Upper lobe of left lung (tissue), 4 donors: ENCODE data around the gene RPL27.

Experiments used
- EP300 ChIP-seq, 4 donors: sonication (generic); formaldehyde crosslinking; IDR thresholded peaks; one replicate each; pipeline ENCODE4 v1.5.1; 2017; ENCODE audit warnings: antibody characterized with exemption in 4 of 4, control low read depth in 2 of 4
- POLR2A ChIP-seq, 4 donors: fragments of 450-650 bp; IDR thresholded peaks; one replicate each; pipeline ENCODE4 v1.5.1; 2016 to 2017; ENCODE audit warnings: antibody characterized with exemption in 4 of 4, mild to moderate bottlenecking in 2 of 4
- POLR2AphosphoS5 ChIP-seq, 2 donors: sonication (generic); formaldehyde crosslinking; IDR thresholded peaks; one replicate each; pipeline ENCODE4 v1.5.1; 2017; ENCODE audit warnings: antibody characterized with exemption in 2 of 2
- TF ChIP-seq, protein P1 (sequence below), 6 experiments: fragments of 450-650 bp in 4 of 6; fragments of 200-600 bp in 2 of 6; sonication (generic) in 2 of 6; IDR thresholded peaks; one replicate each; pipeline ENCODE4 v1.5.1; 2016 to 2019; ENCODE audit warnings: antibody characterized with exemption in 6 of 6

DNA sequence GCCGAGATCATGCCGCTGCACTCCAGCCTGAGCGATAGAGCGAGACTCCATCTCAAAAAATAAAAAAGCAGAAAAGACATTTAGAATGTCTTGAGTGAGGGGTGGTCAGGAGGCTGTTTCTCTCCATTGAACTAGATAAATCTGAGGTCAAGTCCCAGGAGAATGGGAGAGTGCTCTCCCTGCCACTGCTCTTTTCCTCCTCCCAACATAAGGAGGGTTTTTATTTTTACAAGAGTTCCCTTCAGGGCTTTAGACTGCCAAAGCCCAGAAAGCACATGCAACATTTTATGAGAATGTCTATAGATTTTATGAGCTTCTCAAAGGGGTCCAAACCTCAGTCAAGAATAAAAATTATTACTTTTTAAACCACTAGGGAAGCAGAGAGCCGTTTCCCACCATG is 28.4 kb downstream of the RPL27 start:
- TF ChIP-seq, protein P1, sequence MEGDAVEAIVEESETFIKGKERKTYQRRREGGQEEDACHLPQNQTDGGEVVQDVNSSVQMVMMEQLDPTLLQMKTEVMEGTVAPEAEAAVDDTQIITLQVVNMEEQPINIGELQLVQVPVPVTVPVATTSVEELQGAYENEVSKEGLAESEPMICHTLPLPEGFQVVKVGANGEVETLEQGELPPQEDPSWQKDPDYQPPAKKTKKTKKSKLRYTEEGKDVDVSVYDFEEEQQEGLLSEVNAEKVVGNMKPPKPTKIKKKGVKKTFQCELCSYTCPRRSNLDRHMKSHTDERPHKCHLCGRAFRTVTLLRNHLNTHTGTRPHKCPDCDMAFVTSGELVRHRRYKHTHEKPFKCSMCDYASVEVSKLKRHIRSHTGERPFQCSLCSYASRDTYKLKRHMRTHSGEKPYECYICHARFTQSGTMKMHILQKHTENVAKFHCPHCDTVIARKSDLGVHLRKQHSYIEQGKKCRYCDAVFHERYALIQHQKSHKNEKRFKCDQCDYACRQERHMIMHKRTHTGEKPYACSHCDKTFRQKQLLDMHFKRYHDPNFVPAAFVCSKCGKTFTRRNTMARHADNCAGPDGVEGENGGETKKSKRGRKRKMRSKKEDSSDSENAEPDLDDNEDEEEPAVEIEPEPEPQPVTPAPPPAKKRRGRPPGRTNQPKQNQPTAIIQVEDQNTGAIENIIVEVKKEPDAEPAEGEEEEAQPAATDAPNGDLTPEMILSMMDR (IDR thresholded peaks at IDR 0.05): no peak
- TF ChIP-seq POLR2AphosphoS5 (IDR thresholded peaks at IDR 0.05): no peak
- no peak for TF ChIP-seq EP300 (IDR thresholded peaks at IDR 0.05)
- no peak for TF ChIP-seq POLR2A (IDR thresholded peaks at IDR 0.05)
